Stimulated activated CD4-positive, alpha-beta T cell treated with anti-CD3 and anti-CD28 coated beads, Interleukin-1b, Interleukin-23, amount 100 ng/mL, for 24 hours (primary cell): ENCODE measurements around the gene HCFC1.

ENCODE experiments used
- DNase-seq, 4 experiments: peaks; one replicate each; pipeline ENCODE4 v3.0.0-alpha.2; 2020; ENCODE audit warnings: low read depth in 4 of 4, low spot score in 1 of 4

HCFC1 gene

GRCh38 chrX:153941336-153942252 lies 30.0 kb downstream of the HCFC1 start:
- DNase-seq: no peak

DNA sequence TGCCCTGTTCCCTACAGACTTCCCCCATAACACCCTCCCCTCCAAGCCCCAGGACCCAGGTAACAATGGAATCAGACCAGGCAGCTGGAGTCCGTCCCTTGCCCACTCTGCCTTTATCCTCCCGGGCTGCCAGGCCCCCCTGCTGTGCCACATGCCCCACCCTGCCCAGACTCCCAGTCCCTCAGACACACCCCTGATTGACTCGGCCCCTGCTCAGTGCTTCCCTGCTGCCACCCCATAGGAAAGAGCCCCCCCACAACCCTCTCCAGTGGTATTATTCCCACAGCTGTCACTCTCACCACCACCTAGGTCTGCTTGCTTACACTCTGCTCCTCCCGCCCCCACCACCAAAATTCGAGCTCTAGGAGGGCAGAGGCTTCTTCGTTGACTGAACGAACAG lies 32.0 kb downstream of the HCFC1 start:
- no peak for DNase-seq

DNA sequence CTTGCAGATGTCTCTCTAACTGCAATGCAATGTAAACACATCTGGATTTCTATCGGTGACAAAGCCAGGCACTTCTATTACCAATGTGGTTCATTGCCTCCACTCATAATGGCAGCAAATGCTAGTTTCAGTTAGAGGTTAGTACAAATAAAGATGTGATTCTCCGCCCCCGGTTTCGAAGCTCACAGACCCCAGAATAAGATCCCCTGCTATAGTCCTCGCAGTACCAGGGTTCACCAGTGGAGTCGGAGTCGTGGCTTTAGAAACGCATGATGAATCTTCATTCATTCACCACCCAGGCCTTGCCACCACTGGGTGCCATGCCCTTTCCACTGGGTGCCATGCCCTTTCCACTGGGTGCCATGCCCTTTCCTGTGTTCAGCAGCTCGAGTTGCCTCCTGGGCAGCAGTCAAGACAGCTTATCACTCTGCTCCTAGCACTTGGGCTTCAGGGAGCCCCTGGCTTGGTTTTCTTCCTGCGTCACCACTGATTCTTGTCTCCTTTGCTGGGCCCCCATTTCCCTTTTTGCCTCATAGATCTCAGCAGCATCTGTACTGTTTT lies 33.3 kb downstream of the HCFC1 start:
- DNase-seq: no peak

GRCh38 chrX:153937056-153937455 lies 34.6 kb downstream of the HCFC1 start:
- no peak for DNase-seq

GRCh38 chrX:153935326-153935851 lies 36.2 kb downstream of the HCFC1 start:
- no peak for DNase-seq

- DNase-seq: peak in 2 of 4 experiments; percentile 44 to 63
These were observed 36.8 kb downstream of the HCFC1 start, which contains the start of gene NAA10 for GRCh38 chrX:153934762-153935325. Gene NAA10, minus strand, starts transcription at chrX:153935037. Its CDS starts 133 bp downstream, at chrX:153934904.

GRCh38 chrX:153934148-153934761 lies 37.4 kb downstream of the HCFC1 start:
- DNase-seq: no peak

DNA sequence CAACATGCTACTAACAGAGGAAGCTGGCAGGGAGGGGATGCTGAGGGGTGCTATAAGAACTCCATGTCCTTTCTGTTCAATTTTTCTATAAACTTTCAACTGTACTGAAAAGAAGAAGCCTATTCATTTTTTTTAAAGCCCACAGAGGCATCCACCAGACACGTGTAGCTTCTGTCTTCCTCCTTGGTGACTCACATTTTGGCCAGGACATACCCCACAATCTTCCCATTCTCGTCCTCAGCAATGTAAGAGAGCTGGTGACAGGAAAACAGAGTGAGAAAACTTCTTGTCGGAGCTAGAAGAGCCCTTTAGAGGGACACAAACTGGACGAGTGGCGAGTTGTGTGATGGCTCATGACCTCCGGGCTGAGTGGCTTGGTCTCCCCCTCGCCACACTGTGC lies 37.9 kb downstream of the HCFC1 start:
- DNase-seq: no peak

DNA sequence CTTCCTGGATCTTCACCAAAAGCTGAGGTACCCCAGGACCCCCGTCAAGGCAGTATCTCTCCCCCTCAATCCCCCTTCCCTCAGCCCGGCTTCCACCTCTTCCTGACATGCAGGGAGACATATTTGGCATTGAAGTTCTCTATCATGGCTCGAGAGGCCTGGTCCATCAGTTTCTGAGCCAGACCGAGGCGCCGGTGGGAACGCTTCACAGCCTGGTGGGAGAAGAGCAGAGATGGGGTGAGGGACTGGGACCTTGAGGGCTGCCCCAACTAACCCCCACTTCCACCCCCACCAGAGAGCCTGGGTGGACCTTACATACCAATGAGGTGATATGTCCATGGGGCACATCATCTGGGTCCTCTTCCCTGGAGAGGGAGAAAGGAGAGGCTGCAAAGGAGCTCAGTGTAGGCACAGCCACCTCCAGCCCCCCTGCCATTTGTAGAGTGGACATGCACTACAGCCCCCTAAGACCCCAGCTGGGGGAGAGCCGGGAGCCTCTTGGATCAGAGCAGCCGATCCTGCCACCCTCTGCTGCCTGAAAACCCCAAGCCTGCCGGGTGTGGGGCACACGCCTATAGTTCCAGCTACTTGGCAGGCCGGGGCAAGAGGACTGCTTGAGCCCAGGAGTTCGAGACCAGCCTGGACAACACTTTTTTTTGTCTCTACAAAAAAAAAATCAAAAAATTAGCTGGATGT lies 39.2 kb downstream of the HCFC1 start:
- DNase-seq: no peak

DNA sequence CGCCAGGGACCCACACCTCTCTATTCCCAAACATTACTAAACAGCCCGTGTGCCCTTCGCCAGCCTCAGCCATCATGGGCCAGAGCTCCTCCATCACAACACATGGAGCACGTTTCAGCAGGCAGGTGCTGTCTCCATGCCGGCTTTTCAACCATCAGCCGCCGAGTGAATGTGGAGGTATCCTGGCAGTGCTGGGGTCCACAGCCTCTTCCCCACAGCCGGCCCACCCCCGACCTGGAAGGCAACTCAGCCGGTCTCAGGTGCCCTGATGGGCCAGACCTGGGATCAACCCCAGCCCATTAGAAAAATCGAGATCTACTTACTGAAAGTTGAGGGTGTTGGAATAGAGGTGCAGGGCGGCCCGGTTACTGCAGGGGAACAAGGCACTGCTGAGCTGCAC lies 39.9 kb downstream of the HCFC1 start:
- no peak for DNase-seq

DNA sequence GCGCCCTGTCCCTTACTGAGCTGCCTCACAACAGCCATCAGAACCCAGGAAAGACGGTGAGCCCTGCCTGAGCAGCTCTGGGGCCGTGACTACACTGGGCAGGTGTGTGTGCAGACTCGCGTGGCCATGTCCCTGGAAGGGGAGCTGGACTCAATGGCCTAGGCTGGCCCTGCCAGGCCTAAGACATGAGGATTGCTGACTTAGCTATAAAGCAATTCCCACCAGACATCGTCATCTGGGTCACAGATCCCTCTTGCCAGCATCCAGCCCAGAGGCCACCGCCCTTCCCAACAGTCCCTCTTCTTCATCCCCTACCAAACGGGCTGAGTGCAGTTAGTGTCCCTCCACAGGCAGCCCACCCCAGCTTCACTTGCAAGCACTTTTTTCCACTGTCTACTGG lies 40.5 kb downstream of the HCFC1 start:
- DNase-seq: no peak

- DNase-seq: no peak
These were observed 41.4 kb downstream of the HCFC1 start for GRCh38 chrX:153930011-153930910.

GRCh38 chrX:153929576-153929975 lies 42.0 kb downstream of the HCFC1 start:
- no peak for DNase-seq

GRCh38 chrX:153928846-153929245 lies 42.8 kb downstream of the HCFC1 start:
- DNase-seq: no peak

DNA sequence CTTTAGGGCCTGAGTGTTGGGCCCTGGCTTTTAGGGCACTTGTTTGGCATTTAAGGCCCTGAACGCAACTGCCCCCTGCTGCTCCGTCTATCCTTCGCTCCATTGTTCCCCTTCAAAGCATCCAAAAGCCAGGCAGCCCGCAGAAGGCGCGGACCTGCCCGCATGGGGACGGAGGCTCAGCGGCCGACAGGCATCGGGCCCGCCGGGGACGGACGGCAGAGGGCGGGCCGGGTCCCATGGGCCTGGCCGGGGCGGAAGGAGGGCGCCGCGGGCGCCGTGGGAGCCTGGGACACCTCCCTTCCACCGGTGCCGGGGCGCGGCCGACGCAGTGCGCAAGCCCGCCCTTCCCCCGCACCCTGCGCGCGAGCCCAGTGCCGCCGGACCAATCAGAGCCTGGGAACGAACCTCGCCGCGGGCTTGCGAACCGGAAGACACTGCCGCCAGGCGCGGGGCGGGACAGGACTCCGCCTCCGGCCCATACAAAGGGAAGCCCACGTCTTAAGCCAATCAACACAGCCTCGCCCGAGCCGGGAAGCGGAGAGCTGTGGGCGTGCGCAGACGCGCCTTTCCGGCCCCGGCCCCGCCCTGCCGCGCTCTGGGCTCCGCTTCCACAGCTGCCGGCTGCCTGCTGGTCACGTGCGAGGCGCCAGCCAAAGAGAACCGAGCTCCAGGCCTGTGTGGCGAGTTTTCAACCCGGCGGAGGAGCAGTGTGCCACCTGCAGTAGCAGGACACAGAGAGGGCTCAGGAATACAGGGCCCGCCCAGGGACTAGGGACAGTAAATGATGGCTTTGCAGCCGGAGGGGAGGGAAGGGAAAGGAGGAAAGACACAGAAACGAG lies 43.5 kb downstream of the HCFC1 start:
- DNase-seq: peak; percentile 54 to 86 (median 82)

DNA sequence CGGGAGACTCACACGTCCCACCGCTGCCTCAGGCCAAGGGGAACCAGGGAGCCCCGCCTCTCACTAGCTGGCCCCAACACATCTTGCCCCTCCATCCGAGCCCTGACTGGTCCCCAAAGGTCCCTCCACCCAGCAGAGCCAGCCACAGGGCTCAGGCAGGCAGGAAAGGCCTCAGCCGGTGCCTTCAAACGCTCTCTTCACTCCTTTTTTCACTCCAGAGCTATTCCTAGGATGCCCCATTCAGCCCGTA lies 44.0 kb downstream of the HCFC1 start:
- no peak for DNase-seq

DNA sequence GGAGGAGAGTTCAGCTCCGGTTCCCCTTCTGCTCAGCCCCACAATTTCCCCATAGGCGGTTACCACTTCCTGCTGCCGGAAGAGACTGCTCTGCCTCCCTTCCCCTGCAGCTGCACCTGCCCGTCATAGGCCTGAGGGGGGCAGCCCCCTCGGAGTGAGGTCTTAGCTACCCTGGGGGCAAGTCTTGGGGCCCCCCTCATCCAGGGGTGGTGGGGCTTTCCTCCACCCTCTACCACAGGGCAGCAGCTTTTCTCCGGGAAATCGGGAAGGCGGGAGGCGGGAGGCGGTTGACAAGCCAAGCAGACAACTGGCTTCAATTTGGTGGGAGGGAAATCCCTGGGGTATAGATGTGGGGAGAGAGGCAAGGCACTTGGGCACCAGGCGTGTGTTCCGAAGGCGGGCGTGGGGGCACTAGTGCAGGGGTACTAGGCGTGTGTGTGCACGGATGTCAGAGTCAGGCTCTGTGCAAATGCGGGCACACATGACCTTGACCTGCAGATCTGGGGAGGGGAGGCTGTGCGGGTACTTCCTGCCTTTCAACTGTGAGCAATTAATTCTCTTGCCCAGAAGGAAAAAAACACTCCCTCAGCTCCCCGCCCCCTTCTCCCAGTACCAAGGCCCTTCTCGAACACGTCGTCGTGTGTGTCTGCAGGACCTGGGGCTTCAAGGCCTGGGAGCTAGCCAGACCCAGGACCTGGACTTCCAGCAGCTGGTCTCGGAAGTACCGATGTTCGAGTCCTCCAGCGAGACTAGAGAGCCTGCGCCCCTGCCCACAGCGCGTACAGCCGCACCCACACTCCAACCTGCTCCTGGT lies 44.6 kb downstream of the HCFC1 start:
- peak in 1 of 4 experiments; percentile 45 for DNase-seq

DNA sequence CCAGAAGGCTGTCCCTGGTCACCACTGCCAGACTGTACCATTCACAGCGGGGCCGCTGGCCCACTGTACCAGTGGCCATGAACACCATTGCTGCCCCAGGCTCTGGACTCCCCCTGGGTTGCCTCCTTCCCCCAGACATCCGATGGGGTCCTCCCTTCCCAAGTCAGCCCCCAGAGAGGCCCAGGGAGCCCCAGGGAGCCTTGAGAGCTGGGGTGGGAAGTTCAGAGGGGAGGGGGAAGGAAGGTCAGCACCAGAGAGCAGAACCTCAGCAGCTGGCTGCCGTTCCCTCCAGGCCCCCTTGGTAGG lies 45.1 kb downstream of the HCFC1 start:
- no peak for DNase-seq
